ENCODE data around the gene SNRNP200. TPM values are rescaled to one million over a fixed set of nuclear protein-coding genes. Genes with fewer than 3 reads are reported as not detected.

The SNRNP200 gene
- total RNA-seq, 1 experiment from 2014 or later, result 229 TPM

DNA sequence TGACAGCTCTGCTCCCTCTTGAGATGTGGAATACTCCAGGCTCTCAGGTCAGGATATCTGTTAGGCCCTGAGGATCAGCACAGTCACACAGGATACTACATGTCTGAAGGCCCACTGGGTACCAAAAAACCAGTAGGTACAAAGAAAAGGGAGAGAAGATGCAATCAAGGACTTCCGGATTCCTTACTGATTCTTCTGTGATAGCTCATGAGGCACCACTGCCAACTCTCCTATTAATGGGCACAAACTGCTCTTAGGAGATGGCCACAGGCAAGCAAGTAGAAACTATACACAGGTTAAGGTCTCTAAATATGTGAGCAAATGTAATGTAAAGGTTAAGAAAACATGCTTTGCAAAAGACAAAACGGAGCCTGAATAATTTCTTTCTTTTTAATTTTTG, 43.0 kb downstream of the SNRNP200 start:
- Histone ChIP-seq H4K20me1 (ENCODE audit: insufficient read depth) (peaks cover 63% of the 10 kb centered on the region), H3K4me3 (no peak overlapping the region), H2AFZ (no peak overlapping the region), H3F3A (ENCODE audit: insufficient read depth, low read depth) (peaks cover 48% of the 10 kb centered on the region), H3K4me2 (no peak overlapping the region), H3K27ac (peak overlapping the region; percentile 70; the same call in 1 of the 2 replicates), H3K79me2 (ENCODE audit: low read depth) (peaks cover 87% of the 10 kb centered on the region), H3K9me3 (ENCODE audit: insufficient read depth, low read depth) (no peaks in the 10 kb centered on the region), H3K36me3 (ENCODE audit: low read depth) (peaks cover 16% of the 10 kb centered on the region; the same call in 1 of the 2 replicates), H3K27me3 (ENCODE audit: insufficient read depth, low read depth) (no peaks in the 10 kb centered on the region), H3K9me2 (ENCODE audit: insufficient read depth) (no peaks in the 10 kb centered on the region), H3K4me1 (replicated peaks; ENCODE audit: insufficient read depth) (peaks cover 59% of the 10 kb centered on the region)
- BruUV-seq (replicated peaks), result no TSS peak
- POLR2A ChIA-PET (ENCODE audit: unreplicated experiment), result no interaction called here
- CTCF ChIA-PET, result no interaction called here
- TF ChIP-seq, protein P1, sequence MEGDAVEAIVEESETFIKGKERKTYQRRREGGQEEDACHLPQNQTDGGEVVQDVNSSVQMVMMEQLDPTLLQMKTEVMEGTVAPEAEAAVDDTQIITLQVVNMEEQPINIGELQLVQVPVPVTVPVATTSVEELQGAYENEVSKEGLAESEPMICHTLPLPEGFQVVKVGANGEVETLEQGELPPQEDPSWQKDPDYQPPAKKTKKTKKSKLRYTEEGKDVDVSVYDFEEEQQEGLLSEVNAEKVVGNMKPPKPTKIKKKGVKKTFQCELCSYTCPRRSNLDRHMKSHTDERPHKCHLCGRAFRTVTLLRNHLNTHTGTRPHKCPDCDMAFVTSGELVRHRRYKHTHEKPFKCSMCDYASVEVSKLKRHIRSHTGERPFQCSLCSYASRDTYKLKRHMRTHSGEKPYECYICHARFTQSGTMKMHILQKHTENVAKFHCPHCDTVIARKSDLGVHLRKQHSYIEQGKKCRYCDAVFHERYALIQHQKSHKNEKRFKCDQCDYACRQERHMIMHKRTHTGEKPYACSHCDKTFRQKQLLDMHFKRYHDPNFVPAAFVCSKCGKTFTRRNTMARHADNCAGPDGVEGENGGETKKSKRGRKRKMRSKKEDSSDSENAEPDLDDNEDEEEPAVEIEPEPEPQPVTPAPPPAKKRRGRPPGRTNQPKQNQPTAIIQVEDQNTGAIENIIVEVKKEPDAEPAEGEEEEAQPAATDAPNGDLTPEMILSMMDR (conservative IDR thresholded peaks at IDR 0.05), result no peak
- no peak for TF ChIP-seq EZH2 (IDR thresholded peaks at IDR 0.05; ENCODE audit: low read depth)
- intact Hi-C loops (cut with micrococcal nuclease; ENCODE audit: unreplicated experiment), result no loop called here
- DNase-seq, result no peak

DNA sequence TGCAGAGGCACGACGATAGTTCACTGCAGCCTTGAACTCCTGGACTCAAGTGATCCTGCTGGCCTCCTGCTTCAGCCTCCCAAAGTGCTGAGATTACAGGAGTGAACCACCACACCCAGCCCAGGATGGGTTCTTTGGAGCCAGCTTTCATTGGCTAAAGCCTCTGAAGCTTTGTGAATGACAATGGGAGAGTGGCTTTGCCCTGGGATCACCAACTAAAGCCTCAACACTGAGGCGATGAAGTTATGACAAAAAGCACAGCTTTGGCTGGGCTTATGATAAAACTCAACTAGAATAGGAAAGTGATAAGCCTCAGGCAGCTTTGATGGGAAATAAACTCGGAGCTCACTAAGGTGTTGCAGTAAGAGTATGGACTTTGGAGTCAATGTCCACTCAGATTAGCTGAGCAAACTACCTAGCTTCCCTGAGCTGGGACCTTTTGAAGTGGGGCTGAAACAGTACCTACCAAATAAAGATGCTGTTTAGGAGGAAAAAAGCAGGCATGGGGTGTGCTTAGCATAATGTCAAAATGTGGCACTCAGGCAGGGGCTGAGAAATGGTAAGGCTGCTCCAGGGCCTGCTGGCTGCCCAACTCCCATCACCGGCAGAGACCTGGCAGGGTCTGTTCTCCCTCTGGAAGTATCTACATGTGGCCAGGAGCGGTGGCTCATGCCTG, 43.9 kb downstream of the SNRNP200 start:
- peaks cover 42% of the 10 kb centered on the region for H3F3A ChIP-seq (ENCODE audit: insufficient read depth, low read depth)
- peak overlapping the region; percentile 70 for H3K27ac ChIP-seq
- CTCF ChIA-PET, result interaction anchor here (0.5 to 1.0 kb wide), 2 partner anchors 51 to 56 kb away, joined by 3 to 4 read pairs; no protein-coding TSS in a partner anchor
- no peak for DNase-seq
- peaks cover 56% of the 10 kb centered on the region for H3K4me1 ChIP-seq (replicated peaks; ENCODE audit: insufficient read depth)
- POLR2A ChIA-PET (ENCODE audit: unreplicated experiment), result interaction anchor here (0.6 kb wide), 1 partner anchor 61 kb away, joined by 3 read pairs; no protein-coding TSS in a partner anchor
- peak overlapping the region; percentile 64 for H3K4me2 ChIP-seq
- H3K4me3 ChIP-seq, result no peak overlapping the region; the same call in 1 of the 2 replicates
- intact Hi-C loops (cut with micrococcal nuclease; ENCODE audit: unreplicated experiment), result loop anchor here (2.0 kb wide), 1 partner anchor 123 kb away; the partner anchor contains the start of gene ASTL
- peaks cover 86% of the 10 kb centered on the region for H3K79me2 ChIP-seq (ENCODE audit: low read depth)
- no peaks in the 10 kb centered on the region for H3K9me2 ChIP-seq (ENCODE audit: insufficient read depth)
- no peaks in the 10 kb centered on the region for H3K9me3 ChIP-seq (ENCODE audit: insufficient read depth, low read depth)
- H3K36me3 ChIP-seq (ENCODE audit: low read depth), result peaks cover 22% of the 10 kb centered on the region
- H3K27me3 ChIP-seq (ENCODE audit: insufficient read depth, low read depth), result no peaks in the 10 kb centered on the region
- TF ChIP-seq, protein P1 (conservative IDR thresholded peaks at IDR 0.05), result no peak
- TF ChIP-seq EZH2 (IDR thresholded peaks at IDR 0.05; ENCODE audit: low read depth), result no peak
- no peak overlapping the region for H2AFZ ChIP-seq
- BruUV-seq (replicated peaks), result no TSS peak
- H4K20me1 ChIP-seq (ENCODE audit: insufficient read depth), result peaks cover 63% of the 10 kb centered on the region

DNA sequence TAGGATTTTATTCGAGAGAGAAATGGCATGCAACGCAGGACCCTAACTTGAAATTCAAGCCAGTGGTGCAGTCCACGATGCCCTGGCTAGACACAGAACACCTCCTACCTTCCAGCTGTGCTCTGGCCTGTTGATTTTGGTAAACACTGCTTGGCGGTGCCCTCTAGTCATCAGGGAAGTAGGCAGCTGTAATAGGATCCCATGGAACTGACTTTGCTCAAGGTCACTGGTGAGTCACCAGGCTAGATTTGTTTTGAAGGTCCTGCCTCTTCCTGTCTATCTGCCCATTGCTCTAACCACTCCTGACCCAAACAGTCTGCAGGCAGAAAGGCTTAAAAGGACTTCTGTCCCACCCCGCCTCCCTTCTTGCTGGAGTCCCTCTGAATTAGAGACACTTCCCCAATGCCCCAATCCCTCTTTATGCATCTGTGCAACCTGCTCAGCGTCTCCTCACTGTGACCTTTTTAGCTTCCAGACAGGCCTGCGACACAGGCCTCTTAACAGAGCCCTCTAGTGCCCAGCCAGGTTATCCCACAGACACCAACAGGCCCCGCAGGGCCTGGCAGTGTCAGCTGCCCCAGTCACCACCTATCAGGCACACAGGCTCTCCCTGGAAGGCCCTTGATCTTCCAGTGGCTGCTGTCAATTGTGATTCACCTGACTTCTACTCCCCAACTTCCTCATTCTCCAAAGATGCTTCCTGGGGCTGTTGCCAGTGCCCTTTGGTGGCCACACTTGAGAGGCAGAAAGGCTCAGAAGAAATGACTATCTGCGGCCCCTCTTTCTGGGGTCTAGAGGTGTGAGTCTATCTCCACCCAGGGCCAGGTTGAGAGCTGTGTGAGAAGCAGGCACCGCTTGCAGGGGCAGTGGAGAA, 44.7 kb downstream of the SNRNP200 start:
- peaks cover 40% of the 10 kb centered on the region for H3F3A ChIP-seq (ENCODE audit: insufficient read depth, low read depth)
- H3K4me3 ChIP-seq, result peak overlapping the region; percentile 24; the same call in 1 of the 2 replicates
- TF ChIP-seq, protein P1 (conservative IDR thresholded peaks at IDR 0.05), result peak; percentile 68; the same call in 1 of the 2 replicates
- no peak for TF ChIP-seq EZH2 (IDR thresholded peaks at IDR 0.05; ENCODE audit: low read depth)
- intact Hi-C loops (cut with micrococcal nuclease; ENCODE audit: unreplicated experiment), result loop anchor here (1.0 to 2.0 kb wide), 2 partner anchors 51 to 122 kb away; partner anchors contain the start of gene ASTL
- peak overlapping the region; percentile 70 for H3K27ac ChIP-seq
- peaks cover 82% of the 10 kb centered on the region for H3K79me2 ChIP-seq (ENCODE audit: low read depth)
- H3K9me3 ChIP-seq (ENCODE audit: insufficient read depth, low read depth), result no peaks in the 10 kb centered on the region
- POLR2A ChIA-PET (ENCODE audit: unreplicated experiment), result interaction anchor here (0.6 to 0.8 kb wide), 2 partner anchors 60 to 555 kb away, joined by 3 to 4 read pairs; no protein-coding TSS in a partner anchor
- H2AFZ ChIP-seq, result no peak overlapping the region
- peaks cover 23% of the 10 kb centered on the region for H3K36me3 ChIP-seq (ENCODE audit: low read depth)
- H3K27me3 ChIP-seq (ENCODE audit: insufficient read depth, low read depth), result no peaks in the 10 kb centered on the region
- peak overlapping the region; percentile 64 for H3K4me2 ChIP-seq
- H3K4me1 ChIP-seq (replicated peaks; ENCODE audit: insufficient read depth), result peaks cover 56% of the 10 kb centered on the region
- no TSS peak for BruUV-seq (replicated peaks)
- peak; percentile 87 to 97 for DNase-seq
- H4K20me1 ChIP-seq (ENCODE audit: insufficient read depth), result peaks cover 63% of the 10 kb centered on the region
- no peaks in the 10 kb centered on the region for H3K9me2 ChIP-seq (ENCODE audit: insufficient read depth)
- CTCF ChIA-PET, result interaction anchor here (0.5 to 1.0 kb wide), 2 partner anchors 50 to 55 kb away, joined by 3 to 4 read pairs; no protein-coding TSS in a partner anchor
